SU-DHL-6 (cell line): ENCODE measurements around the gene SELENOH.
A peak's percentile ranks its signal among the peaks of the same experiment; 100 is the strongest.

ENCODE experiments used
- H2AFZ ChIP-seq: fragments of 200-600 bp; sonication (generic); 2 replicates; pipeline ENCODE4 v1.6.1; 2014; ENCODE audit warnings: low read depth, mild to moderate bottlenecking, moderate library complexity, mixed read lengths, antibody characterized with exemption, low read length; ENCODE audit not compliant: severe bottlenecking
- H3F3A ChIP-seq: fragments of 200-600 bp; shearing (Covaris generic); 2 replicates; pipeline ENCODE4 v1.6.0; 2016; ENCODE audit warnings: antibody characterized with exemption, mild to moderate bottlenecking; ENCODE audit not compliant: insufficient read depth
- H3K27ac ChIP-seq: fragments of 200-600 bp; sonication (generic); 2 replicates; pipeline ENCODE4 v1.5.1; 2016; ENCODE audit warnings: low read depth, mild to moderate bottlenecking, low read length, moderate library complexity, mixed read lengths
- H3K27me3 ChIP-seq: fragments of 200-600 bp; sonication (generic), shearing (Covaris generic); 2 replicates; pipeline ENCODE4 v1.6.0; 2014; ENCODE audit warnings: mild to moderate bottlenecking, low read length
- H3K36me3 ChIP-seq: fragments of 200-600 bp; sonication (generic); 2 replicates; pipeline ENCODE4 v1.6.1; 2014; ENCODE audit warnings: mild to moderate bottlenecking, low read length, mixed read lengths
- H3K4me2 ChIP-seq: fragments of 300-600, 200-600 bp; shearing (Covaris generic), sonication (generic); 2 replicates; pipeline ENCODE4 v1.6.0; 2014; ENCODE audit warnings: low read length, low read depth, mild to moderate bottlenecking; ENCODE audit not compliant: poor library complexity, severe bottlenecking
- H3K4me3 ChIP-seq: fragments of 200-600 bp; sonication (generic); 2 replicates; pipeline ENCODE4 v1.5.1; 2014; ENCODE audit warnings: antibody characterized with exemption, low read length, mild to moderate bottlenecking, mixed read lengths; ENCODE audit not compliant: insufficient read depth, poor library complexity, severe bottlenecking
- H3K79me2 ChIP-seq: fragments of 200-600 bp; sonication (generic); 2 replicates; pipeline ENCODE4 v1.6.1; 2014; ENCODE audit warnings: mild to moderate bottlenecking, low read length, moderate library complexity; ENCODE audit not compliant: insufficient read depth
- H3K9ac ChIP-seq: fragments of 200-600 bp; sonication (generic); 2 replicates; pipeline ENCODE4 v1.7.0; 2014; ENCODE audit warnings: mild to moderate bottlenecking, low read length
- H3K9me2 ChIP-seq: fragments of 200-600 bp; sonication (generic); replicated peaks from 2 replicates; pipeline ENCODE4 v1.6.1; 2014; ENCODE audit warnings: low read length; ENCODE audit not compliant: insufficient read depth
- H3K9me3 ChIP-seq: fragments of 200-600 bp; sonication (generic); 2 replicates; pipeline ENCODE4 v1.6.1; 2014; ENCODE audit warnings: low read length, mixed read lengths; ENCODE audit not compliant: insufficient read depth
- H4K20me1 ChIP-seq: fragments of 200-600 bp; sonication (generic); 2 replicates; pipeline ENCODE4 v1.6.1; 2014; ENCODE audit warnings: low read depth, mild to moderate bottlenecking, antibody characterized with exemption, low read length, moderate library complexity, mixed read lengths
- CTCF ChIP-seq: fragments of 200-600 bp; sonication (generic); IDR thresholded peaks from one replicate; pipeline ENCODE4 v1.5.1; 2017; ENCODE audit warnings: antibody characterized with exemption, mild to moderate bottlenecking, low read length, moderate library complexity; ENCODE audit not compliant: insufficient read depth, poor library complexity, severe bottlenecking
- EZH2phosphoT487 ChIP-seq: fragments of 200-600 bp; sonication (generic), shearing (Covaris generic); conservative IDR thresholded peaks from 2 replicates; pipeline ENCODE4 v1.6.1; 2018; ENCODE audit warnings: mild to moderate bottlenecking, antibody characterized with exemption, low read length, moderate library complexity, mixed read lengths

SELENOH gene

GRCh38 chr11:57709802-57710367, 31.4 kb upstream of the SELENOH start:
- no peak overlapping the region for H3K4me3 ChIP-seq
- H3F3A ChIP-seq: peaks cover 3% of the 10 kb centered on the region; the same call in 1 of the 2 replicates
- no peak overlapping the region for H3K9ac ChIP-seq
- H3K4me2 ChIP-seq: no peak overlapping the region
- peaks cover 2% of the 10 kb centered on the region; the same call in 1 of the 2 replicates for H3K36me3 ChIP-seq
- no peaks in the 10 kb centered on the region for H4K20me1 ChIP-seq
- H3K27ac ChIP-seq: no peak overlapping the region
- H2AFZ ChIP-seq: no peak overlapping the region
- peaks cover 47% of the 10 kb centered on the region for H3K79me2 ChIP-seq
- H3K27me3 ChIP-seq: no peaks in the 10 kb centered on the region
- TF ChIP-seq EZH2phosphoT487 (no peak), CTCF (no peak)
- no peaks in the 10 kb centered on the region for H3K9me3 ChIP-seq
- no peaks in the 10 kb centered on the region for H3K9me2 ChIP-seq

GRCh38 chr11:57711414-57712255, 29.7 kb upstream of the SELENOH start, which contains the start of gene MED19:
Gene MED19, minus strand, starts transcription at chr11:57712215. Its CDS starts 36 bp downstream, at chr11:57712179.
- Histone ChIP-seq H3K4me3 (peak within 1 kb of the TSS; percentile 97), H3F3A (no peaks in the 10 kb centered on the region; the same call in 1 of the 2 replicates), H3K9me2 (no peaks in the 10 kb centered on the region), H3K27me3 (no peaks in the 10 kb centered on the region), H3K9ac (peak within 1 kb of the TSS; percentile 90), H3K27ac (peak within 1 kb of the TSS; percentile 60), H3K36me3 (no peaks in the 10 kb centered on the region), H4K20me1 (no peaks in the 10 kb centered on the region), H3K79me2 (peaks cover 53% of the 10 kb centered on the region), H3K9me3 (no peaks in the 10 kb centered on the region), H2AFZ (peak within 1 kb of the TSS; percentile 87), H3K4me2 (peak within 1 kb of the TSS; percentile 87)
- TF ChIP-seq EZH2phosphoT487: no peak
- TF ChIP-seq CTCF: no peak

GRCh38 chr11:57712256-57713150, 28.8 kb upstream of the SELENOH start, which contains the start of gene TMX2:
Gene TMX2, plus strand, starts transcription at chr11:57712593. Its CDS starts 26 bp downstream, at chr11:57712619.
- Histone ChIP-seq H4K20me1 (no peaks in the 10 kb centered on the region), H3K27me3 (no peaks in the 10 kb centered on the region), H3K79me2 (peaks cover 49% of the 10 kb centered on the region), H3K36me3 (no peaks in the 10 kb centered on the region), H3K9me2 (no peaks in the 10 kb centered on the region), H3K4me3 (peak within 1 kb of the TSS; percentile 97), H3K27ac (peak within 1 kb of the TSS; percentile 60), H3K9ac (peak within 1 kb of the TSS; percentile 90), H3K4me2 (peak within 1 kb of the TSS; percentile 87), H3F3A (no peaks in the 10 kb centered on the region; the same call in 1 of the 2 replicates), H2AFZ (peak within 1 kb of the TSS; percentile 87), H3K9me3 (no peaks in the 10 kb centered on the region)
- no peak for TF ChIP-seq EZH2phosphoT487
- no peak for TF ChIP-seq CTCF
